Mesothelial cell of epicardium (in vitro differentiated cells): ENCODE data around the gene C5orf47. TPM values are rescaled to one million over a fixed set of nuclear protein-coding genes. Genes with fewer than 3 reads are reported as not detected.

ENCODE experiments used
- DNase-seq, 2 experiments: peaks; one replicate each; pipeline ENCODE4 v3.0.0; 2021; ENCODE audit warnings: low spot score in 2 of 2; ENCODE audit not compliant: unreplicated experiment in 2 of 2
- H3K27ac Mint-ChIP-seq: 2 replicates; pipeline ENCODE4 v1.8.0; 2021; ENCODE audit warnings: mixed read lengths
- H3K27me3 Mint-ChIP-seq: 2 replicates; pipeline ENCODE4 v1.8.0; 2021; ENCODE audit warnings: low read depth, mixed read lengths
- H3K36me3 Mint-ChIP-seq: 2 replicates; pipeline ENCODE4 v1.8.0; 2021; ENCODE audit warnings: mixed read lengths
- H3K4me1 Mint-ChIP-seq: 2 replicates; pipeline ENCODE4 v1.8.0; 2021; ENCODE audit warnings: mixed read lengths
- H3K4me3 Mint-ChIP-seq: 2 replicates; pipeline ENCODE4 v1.8.0; 2021; ENCODE audit warnings: mild to moderate bottlenecking, moderate library complexity, mixed read lengths
- H3K9me3 Mint-ChIP-seq: 2 replicates; pipeline ENCODE4 v1.8.0; 2021; ENCODE audit warnings: mixed read lengths
- CTCF ChIP-seq: fragments of 200-600 bp; sonication (generic); IDR thresholded peaks from one replicate; pipeline ENCODE4 v1.5.0; 2021; ENCODE audit warnings: antibody characterized with exemption; ENCODE audit not compliant: unreplicated experiment
- total RNA-seq: library from RNA; stranded (reverse); gene quantifications from 3 replicates; pipeline ENCODE4 v1.2.1, GENCODE V29; 2021

C5orf47 gene
- total RNA-seq, 1 donor from 2014 or later = not detected

GRCh38 chr5:173945160-173945559 lies 43.8 kb upstream of the C5orf47 start:
- H3K36me3 Mint-ChIP-seq = peaks cover 19% of the 10 kb centered on the region
- H3K4me3 Mint-ChIP-seq = no peak overlapping the region
- no peak overlapping the region for H3K27ac Mint-ChIP-seq
- DNase-seq = no peak
- H3K27me3 Mint-ChIP-seq = no peaks in the 10 kb centered on the region
- H3K9me3 Mint-ChIP-seq = no peaks in the 10 kb centered on the region
- TF ChIP-seq CTCF = no peak
- peaks cover 8% of the 10 kb centered on the region for H3K4me1 Mint-ChIP-seq

- Mint-ChIP-seq H3K9me3 (no peaks in the 10 kb centered on the region), H3K4me1 (peaks cover 8% of the 10 kb centered on the region), H3K4me3 (no peak overlapping the region), H3K36me3 (peaks cover 19% of the 10 kb centered on the region), H3K27ac (no peak overlapping the region), H3K27me3 (no peaks in the 10 kb centered on the region)
- no peak for TF ChIP-seq CTCF
- no peak for DNase-seq
Measured at GRCh38 chr5:173946323-173946722, 42.6 kb upstream of the C5orf47 start.

- Mint-ChIP-seq H3K4me3 (no peak overlapping the region), H3K27ac (no peak overlapping the region), H3K9me3 (no peaks in the 10 kb centered on the region), H3K27me3 (no peaks in the 10 kb centered on the region), H3K36me3 (peaks cover 40% of the 10 kb centered on the region), H3K4me1 (no peaks in the 10 kb centered on the region)
- DNase-seq = no peak
- TF ChIP-seq CTCF = no peak
Measured at GRCh38 chr5:173950829-173951228, 38.1 kb upstream of the C5orf47 start.

GRCh38 chr5:173953528-173954090 lies 35.4 kb upstream of the C5orf47 start:
- peaks cover 27% of the 10 kb centered on the region for H3K36me3 Mint-ChIP-seq
- no peak for TF ChIP-seq CTCF
- no peak overlapping the region for H3K4me3 Mint-ChIP-seq
- no peak overlapping the region for H3K27ac Mint-ChIP-seq
- no peaks in the 10 kb centered on the region for H3K27me3 Mint-ChIP-seq
- no peaks in the 10 kb centered on the region for H3K4me1 Mint-ChIP-seq
- H3K9me3 Mint-ChIP-seq = no peaks in the 10 kb centered on the region
- no peak for DNase-seq

GRCh38 chr5:173954671-173955521 lies 34.1 kb upstream of the C5orf47 start:
- peaks cover 22% of the 10 kb centered on the region for H3K36me3 Mint-ChIP-seq
- no peak for DNase-seq
- no peak overlapping the region for H3K27ac Mint-ChIP-seq

More at GRCh38 chr5:173954671-173955521, 34.1 kb upstream of the C5orf47 start:
- no peaks in the 10 kb centered on the region for H3K4me1 Mint-ChIP-seq
- no peaks in the 10 kb centered on the region for H3K9me3 Mint-ChIP-seq
- TF ChIP-seq CTCF = no peak
- no peaks in the 10 kb centered on the region for H3K27me3 Mint-ChIP-seq
- no peak overlapping the region for H3K4me3 Mint-ChIP-seq
